ENCODE measurements around the gene NMUR1.

The NMUR1 gene

DNA sequence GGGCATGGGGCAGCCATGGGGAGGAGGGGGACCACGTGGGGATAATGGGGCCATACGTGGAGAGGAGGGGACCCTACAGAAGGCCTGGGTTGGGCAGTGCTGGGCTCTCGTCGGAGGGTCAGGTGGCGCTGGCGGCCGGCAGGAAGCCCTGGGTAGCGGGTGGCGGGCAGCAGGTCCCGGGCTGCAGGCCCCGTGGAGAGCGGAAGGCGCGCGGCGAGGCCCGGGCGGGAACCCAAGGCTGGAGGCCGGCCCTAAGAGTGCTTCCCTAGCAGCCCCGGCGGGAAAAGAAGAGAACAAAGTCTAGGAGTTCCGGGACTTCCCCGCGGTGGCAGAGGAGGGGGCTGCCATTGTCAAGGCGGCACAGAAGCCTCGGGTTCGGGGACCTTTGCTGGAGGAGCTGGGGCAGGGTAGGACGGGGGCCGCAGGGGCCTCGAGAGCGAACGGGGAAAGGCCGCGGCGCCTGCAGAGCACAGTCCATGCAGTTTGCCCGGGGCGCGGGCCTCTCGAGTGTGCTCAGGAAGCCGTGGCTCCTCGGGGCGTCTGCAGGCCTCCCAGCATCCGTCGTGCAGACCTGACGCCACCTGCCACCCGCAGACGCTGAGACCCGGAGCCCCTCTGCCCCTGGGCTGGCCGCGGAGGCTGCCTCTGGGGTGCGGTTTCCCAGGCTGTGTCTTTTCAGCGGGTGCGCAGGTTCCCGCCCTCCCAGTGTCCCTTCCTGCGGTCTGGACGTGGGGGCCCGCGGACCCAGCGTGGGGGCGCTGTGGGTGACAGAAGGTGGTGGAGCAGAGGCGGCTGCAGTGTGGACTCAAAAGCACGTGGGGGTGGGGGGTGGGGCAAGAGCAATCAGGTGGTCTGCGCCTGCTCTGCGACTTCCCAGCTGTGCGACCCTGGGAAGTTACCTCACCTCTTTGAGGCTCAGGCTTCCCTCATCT, 46.6 kb downstream of the NMUR1 start:
- DNase-seq: peak; percentile 39

DNA sequence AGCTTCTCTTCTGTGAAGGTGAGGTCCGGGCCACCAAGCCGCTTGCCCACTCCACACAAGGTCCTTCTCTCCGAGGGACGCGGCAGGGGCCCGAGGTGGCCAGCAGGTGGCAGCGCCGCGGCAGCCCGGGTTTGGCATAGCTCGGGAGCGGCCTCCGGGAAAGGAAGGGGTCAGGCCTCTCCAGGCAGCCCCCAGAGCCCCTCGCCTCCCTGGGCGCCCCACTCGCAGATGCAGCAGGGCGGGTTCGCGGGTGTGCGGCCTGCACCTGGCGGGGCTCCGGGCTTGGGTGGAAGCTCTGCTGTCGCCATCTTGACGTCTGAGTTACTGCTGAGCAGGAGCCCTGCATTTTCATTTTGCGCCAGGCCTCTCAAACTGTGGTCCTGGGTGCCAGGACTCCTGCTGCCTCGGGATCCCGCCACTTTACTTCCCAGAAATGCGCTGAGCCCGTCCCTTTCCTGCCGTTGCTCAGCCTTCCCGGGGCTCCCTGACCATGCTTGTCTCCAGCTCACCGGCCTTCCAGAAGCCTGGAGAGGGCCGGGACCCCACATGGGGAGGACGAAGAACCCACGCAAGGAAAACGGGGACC, 47.3 kb downstream of the NMUR1 start:
- peak; percentile 80 for DNase-seq

DNA sequence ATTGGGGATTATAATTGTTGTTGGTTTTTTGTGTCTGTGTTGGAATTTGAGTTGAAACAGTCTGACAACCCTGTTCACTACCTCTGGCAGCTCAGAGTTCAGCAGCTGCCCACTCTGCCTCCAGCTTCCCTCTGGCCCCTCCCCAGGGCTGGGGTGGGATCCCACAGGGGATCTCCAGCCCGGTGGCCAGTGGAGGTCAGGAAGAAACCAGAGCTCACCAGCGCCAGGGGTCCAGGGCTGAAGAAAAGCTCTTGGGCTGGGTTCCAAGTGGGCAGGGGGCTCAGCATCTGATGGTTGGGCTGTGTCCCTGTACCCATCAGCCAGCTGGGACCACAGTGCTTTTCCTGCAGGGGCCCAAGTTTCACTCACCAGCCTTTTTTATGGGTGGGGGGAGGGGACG, 49.5 kb downstream of the NMUR1 start:
- no peak for DNase-seq

DNA sequence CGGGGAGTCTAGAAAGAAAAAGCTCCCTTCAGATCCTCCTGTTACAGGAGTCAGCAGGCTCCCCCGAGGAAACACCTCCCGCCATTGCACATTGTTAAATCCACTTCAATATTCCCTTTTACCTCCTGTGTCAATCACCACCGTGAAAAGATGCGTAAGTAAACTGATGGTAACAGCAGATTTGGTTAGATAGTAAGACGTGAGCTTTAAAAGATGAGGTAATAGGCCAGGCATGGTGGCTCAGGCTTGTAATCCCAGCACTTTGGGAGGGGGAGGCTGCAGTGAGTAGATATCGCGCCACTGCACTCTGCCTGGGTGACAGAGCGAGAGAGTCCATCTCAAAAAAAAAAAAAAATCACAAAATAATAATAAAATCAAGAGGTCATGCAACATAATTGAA, 50.8 kb downstream of the NMUR1 start:
- DNase-seq: no peak

DNA sequence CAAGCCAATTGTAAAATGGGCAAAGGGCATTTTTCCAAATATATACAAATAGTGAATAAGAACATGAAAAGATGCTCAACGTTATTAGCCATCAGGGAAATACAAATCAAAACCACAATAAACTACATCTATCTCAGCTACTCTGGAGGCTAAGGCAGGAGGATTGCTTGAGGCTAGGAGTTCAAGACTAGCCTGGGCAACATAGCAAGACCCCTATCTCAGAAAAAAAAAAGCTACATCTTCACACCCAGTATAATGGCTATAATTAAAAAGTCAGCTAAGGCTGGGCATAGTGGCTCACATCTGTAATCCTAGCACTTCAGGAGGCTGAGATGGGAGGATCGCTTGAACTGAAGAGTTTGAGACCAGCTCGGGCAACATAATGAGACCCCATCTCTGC, 53.3 kb downstream of the NMUR1 start:
- no peak for DNase-seq

DNA sequence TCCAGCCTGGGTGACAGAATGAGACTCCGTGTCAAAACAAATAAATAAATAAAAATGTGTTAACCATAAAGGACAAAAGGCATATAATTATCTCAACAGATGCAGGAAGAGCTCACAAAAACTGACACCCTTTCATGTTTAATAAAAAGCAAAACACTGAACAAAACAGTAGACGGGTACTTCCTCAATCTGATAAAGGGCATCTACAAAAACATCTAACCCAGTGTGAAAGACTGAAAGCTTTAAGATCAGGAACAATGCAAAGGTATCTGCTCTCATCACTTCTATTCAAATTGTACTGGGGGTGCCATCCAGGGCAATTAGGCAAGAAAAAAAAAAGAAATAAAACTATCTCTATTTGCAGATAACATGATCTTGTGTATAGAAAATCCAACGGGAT, 54.3 kb downstream of the NMUR1 start:
- DNase-seq: no peak

Data from hematopoietic multipotent progenitor cell treated with erythropoietin and hydrocortisone succinate and interleukin-3 and kit ligand, for 8 days (in vitro differentiated cells).